GM12891 (cell line): Measurements from ENCODE around the gene ELOF1.

Source experiments
- POLR2A ChIP-seq: IDR thresholded peaks from 2 replicates; pipeline ENCODE4 v1.6.1; 2011; ENCODE audit warnings: low read depth, low read length, control low read depth
- POLR2AphosphoS5 ChIP-seq: IDR thresholded peaks from 2 replicates; pipeline ENCODE4 v1.6.1; 2011; ENCODE audit warnings: low read depth, low read length, control low read depth
- SPI1 ChIP-seq: IDR thresholded peaks from 2 replicates; pipeline ENCODE4 v1.6.1; 2011; ENCODE audit warnings: low read depth, low read length, control low read depth
- TAF1 ChIP-seq: IDR thresholded peaks from 2 replicates; pipeline ENCODE4 v1.6.1; 2011; ENCODE audit warnings: low read depth, low read length, control low read depth

GRCh38 chr19:11570039-11570462, 11.0 kb upstream of the ELOF1 start:
- no peak for TF ChIP-seq TAF1
- no peak for TF ChIP-seq POLR2A
- no peak for TF ChIP-seq POLR2AphosphoS5
- peak; percentile 56 for TF ChIP-seq SPI1
